ENCODE results near the gene IGFBP2. TPM values are rescaled to one million over a fixed set of nuclear protein-coding genes. Genes with fewer than 3 reads are reported as not detected.

The IGFBP2 gene
- total and polyA plus RNA-seq, 4 experiments from 2014 or later: not detected

- Histone ChIP-seq H3K36me3 (ENCODE audit: insufficient read depth, low read length) (no peaks in the 10 kb centered on the region), H3K9me3 (ENCODE audit: control insufficient read depth in 1 of 2, low read length in 2 of 2) (no peaks in the 10 kb centered on the region), H3K4me3 (ENCODE audit: low read length in 2 of 2) (no peak overlapping the region), H3K4me1 (ENCODE audit: insufficient read depth, low read length) (no peaks in the 10 kb centered on the region), H3K27ac (ENCODE audit: low read depth, low read length) (no peak overlapping the region), H3K27me3 (ENCODE audit: insufficient read depth, low read length) (no peaks in the 10 kb centered on the region)
- DNase-seq: no peak
- intact Hi-C loops (cut with micrococcal nuclease): no loop called here
- Mint-ChIP-seq H3K9me3 (peaks cover 0 to 4% (median 0%) of the 10 kb centered on the region in 8 donors), H3K36me3 (peaks cover 0 to 4% of the 10 kb centered on the region in 2 donors), H3K4me1 (no peaks in the 10 kb centered on the region), H3K27ac (no peak overlapping the region), H3K4me3 (no peak overlapping the region), H3K27me3 (peaks cover 6 to 13% of the 10 kb centered on the region in 2 donors)
- ChIA-PET POLR2A (ENCODE audit: partially characterized antibody) (interaction anchor here (0.6 kb wide), 1 partner anchor 1174 kb away, joined by 5 read pairs; no protein-coding TSS in a partner anchor), CTCF (ENCODE audit: partially characterized antibody) (no interaction called here)
Measured at GRCh38 chr2:216617159-216617815, 15.9 kb upstream of the IGFBP2 start.

GRCh38 chr2:216618785-216619184 lies 14.4 kb upstream of the IGFBP2 start:
- H3K27ac Mint-ChIP-seq: no peak overlapping the region
- H3K27me3 Mint-ChIP-seq: peaks cover 6 to 12% of the 10 kb centered on the region in 2 donors
- ChIA-PET CTCF (ENCODE audit: partially characterized antibody) (no interaction called here), POLR2A (ENCODE audit: partially characterized antibody) (no interaction called here)
- H3K9me3 ChIP-seq (ENCODE audit: control insufficient read depth in 1 of 2, low read length in 2 of 2): no peaks in the 10 kb centered on the region
- no peaks in the 10 kb centered on the region for H3K27me3 ChIP-seq (ENCODE audit: insufficient read depth, low read length)
- H3K9me3 Mint-ChIP-seq: peaks cover 0 to 2% (median 0%) of the 10 kb centered on the region in 8 donors
- H3K27ac ChIP-seq (ENCODE audit: low read depth, low read length): no peak overlapping the region
- H3K4me1 ChIP-seq (ENCODE audit: insufficient read depth, low read length): no peaks in the 10 kb centered on the region
- no peaks in the 10 kb centered on the region for H3K36me3 Mint-ChIP-seq
- no peaks in the 10 kb centered on the region for H3K4me1 Mint-ChIP-seq
- no peaks in the 10 kb centered on the region for H3K36me3 ChIP-seq (ENCODE audit: insufficient read depth, low read length)
- intact Hi-C loops (cut with micrococcal nuclease): no loop called here
- DNase-seq: no peak
- no peak overlapping the region for H3K4me3 Mint-ChIP-seq
- no peak overlapping the region for H3K4me3 ChIP-seq (ENCODE audit: low read length in 2 of 2)

GRCh38 chr2:216619411-216620393 lies 13.5 kb upstream of the IGFBP2 start:
- Histone ChIP-seq H3K27ac (ENCODE audit: low read depth, low read length) (no peak overlapping the region), H3K36me3 (ENCODE audit: insufficient read depth, low read length) (no peaks in the 10 kb centered on the region), H3K27me3 (ENCODE audit: insufficient read depth, low read length) (no peaks in the 10 kb centered on the region), H3K4me1 (ENCODE audit: insufficient read depth, low read length) (no peaks in the 10 kb centered on the region), H3K9me3 (ENCODE audit: control insufficient read depth in 1 of 2, low read length in 2 of 2) (no peaks in the 10 kb centered on the region), H3K4me3 (ENCODE audit: low read length in 2 of 2) (no peak overlapping the region)
- Mint-ChIP-seq H3K36me3 (no peaks in the 10 kb centered on the region), H3K27me3 (peaks cover 6 to 14% of the 10 kb centered on the region in 2 donors), H3K27ac (no peak overlapping the region), H3K4me1 (no peaks in the 10 kb centered on the region), H3K4me3 (no peak overlapping the region), H3K9me3 (peaks cover 0 to 2% (median 0%) of the 10 kb centered on the region in 8 donors)
- no peak for DNase-seq
- POLR2A ChIA-PET (ENCODE audit: partially characterized antibody): no interaction called here
- intact Hi-C loops (cut with micrococcal nuclease): no loop called here
- CTCF ChIA-PET (ENCODE audit: partially characterized antibody): no interaction called here

- intact Hi-C loops (cut with micrococcal nuclease): no loop called here
- Mint-ChIP-seq H3K27me3 (peaks cover 4 to 14% of the 10 kb centered on the region in 2 donors), H3K27ac (no peak overlapping the region), H3K36me3 (no peaks in the 10 kb centered on the region), H3K9me3 (peaks cover 0 to 5% (median 0%) of the 10 kb centered on the region in 8 donors), H3K4me1 (no peaks in the 10 kb centered on the region), H3K4me3 (no peak overlapping the region)
- Histone ChIP-seq H3K27ac (ENCODE audit: low read depth, low read length) (no peak overlapping the region), H3K9me3 (ENCODE audit: control insufficient read depth in 1 of 2, low read length in 2 of 2) (no peaks in the 10 kb centered on the region), H3K4me1 (ENCODE audit: insufficient read depth, low read length) (no peaks in the 10 kb centered on the region), H3K36me3 (ENCODE audit: insufficient read depth, low read length) (no peaks in the 10 kb centered on the region), H3K27me3 (ENCODE audit: insufficient read depth, low read length) (no peaks in the 10 kb centered on the region), H3K4me3 (ENCODE audit: low read length in 2 of 2) (no peak overlapping the region)
- ChIA-PET POLR2A (ENCODE audit: partially characterized antibody) (no interaction called here), CTCF (ENCODE audit: partially characterized antibody) (no interaction called here)
- DNase-seq: no peak
Measured at GRCh38 chr2:216620786-216621185, 12.4 kb upstream of the IGFBP2 start.

GRCh38 chr2:216621292-216621691 lies 11.9 kb upstream of the IGFBP2 start:
- Mint-ChIP-seq H3K36me3 (no peaks in the 10 kb centered on the region), H3K27me3 (peaks cover 4 to 14% of the 10 kb centered on the region in 2 donors), H3K4me1 (no peaks in the 10 kb centered on the region), H3K27ac (no peak overlapping the region), H3K9me3 (peaks cover 0 to 5% (median 0%) of the 10 kb centered on the region in 8 donors), H3K4me3 (no peak overlapping the region)
- no peaks in the 10 kb centered on the region for H3K27me3 ChIP-seq (ENCODE audit: insufficient read depth, low read length)
- ChIA-PET CTCF (ENCODE audit: partially characterized antibody) (no interaction called here), POLR2A (ENCODE audit: partially characterized antibody) (no interaction called here)
- no peak overlapping the region for H3K27ac ChIP-seq (ENCODE audit: low read depth, low read length)
- no peak overlapping the region for H3K4me3 ChIP-seq (ENCODE audit: low read length in 2 of 2)
- H3K9me3 ChIP-seq (ENCODE audit: control insufficient read depth in 1 of 2, low read length in 2 of 2): no peaks in the 10 kb centered on the region
- DNase-seq: no peak
- H3K36me3 ChIP-seq (ENCODE audit: insufficient read depth, low read length): no peaks in the 10 kb centered on the region
- intact Hi-C loops (cut with micrococcal nuclease): no loop called here
- H3K4me1 ChIP-seq (ENCODE audit: insufficient read depth, low read length): no peaks in the 10 kb centered on the region

- intact Hi-C loops (cut with micrococcal nuclease): no loop called here
Measured at GRCh38 chr2:216622526-216622925, 10.7 kb upstream of the IGFBP2 start.

GRCh38 chr2:216624251-216624650 lies 9.0 kb upstream of the IGFBP2 start:
- Mint-ChIP-seq H3K9me3 (peaks cover 0 to 5% (median 0%) of the 10 kb centered on the region in 8 donors), H3K27me3 (peaks cover 0 to 12% of the 10 kb centered on the region in 2 donors), H3K4me3 (no peak overlapping the region), H3K4me1 (no peaks in the 10 kb centered on the region), H3K36me3 (no peaks in the 10 kb centered on the region), H3K27ac (no peak overlapping the region)
- no peak for DNase-seq
- Histone ChIP-seq H3K4me3 (ENCODE audit: low read length in 2 of 2) (no peak overlapping the region), H3K27me3 (ENCODE audit: insufficient read depth, low read length) (no peaks in the 10 kb centered on the region), H3K27ac (ENCODE audit: low read depth, low read length) (no peak overlapping the region), H3K4me1 (ENCODE audit: insufficient read depth, low read length) (no peaks in the 10 kb centered on the region), H3K9me3 (ENCODE audit: control insufficient read depth in 1 of 2, low read length in 2 of 2) (no peaks in the 10 kb centered on the region), H3K36me3 (ENCODE audit: insufficient read depth, low read length) (no peaks in the 10 kb centered on the region)
- CTCF ChIA-PET (ENCODE audit: partially characterized antibody): no interaction called here
- POLR2A ChIA-PET (ENCODE audit: partially characterized antibody): no interaction called here
- intact Hi-C loops (cut with micrococcal nuclease): no loop called here

More at GRCh38 chr2:216622526-216622925, 10.7 kb upstream of the IGFBP2 start:
- Mint-ChIP-seq H3K9me3 (peaks cover 0 to 5% (median 0%) of the 10 kb centered on the region in 8 donors), H3K27me3 (peaks cover 4 to 12% of the 10 kb centered on the region in 2 donors), H3K36me3 (no peaks in the 10 kb centered on the region), H3K27ac (no peak overlapping the region), H3K4me1 (no peaks in the 10 kb centered on the region), H3K4me3 (no peak overlapping the region)
- no peak overlapping the region for H3K27ac ChIP-seq (ENCODE audit: low read depth, low read length)
- H3K36me3 ChIP-seq (ENCODE audit: insufficient read depth, low read length): no peaks in the 10 kb centered on the region
- H3K4me3 ChIP-seq (ENCODE audit: low read length in 2 of 2): no peak overlapping the region
- no peaks in the 10 kb centered on the region for H3K27me3 ChIP-seq (ENCODE audit: insufficient read depth, low read length)
- ChIA-PET CTCF (ENCODE audit: partially characterized antibody) (interaction anchor here (0.7 kb wide), 1 partner anchor 486 kb away, joined by 3 read pairs; no protein-coding TSS in a partner anchor), POLR2A (ENCODE audit: partially characterized antibody) (no interaction called here)
- no peaks in the 10 kb centered on the region for H3K9me3 ChIP-seq (ENCODE audit: control insufficient read depth in 1 of 2, low read length in 2 of 2)
- no peaks in the 10 kb centered on the region for H3K4me1 ChIP-seq (ENCODE audit: insufficient read depth, low read length)
- DNase-seq: no peak

All from CD4-positive, alpha-beta memory T cell (primary cell).